Suprapubic skin (tissue), 4 donors: ENCODE data around the gene NFIC. TPM values are rescaled to one million over a fixed set of nuclear protein-coding genes. Genes with fewer than 3 reads are reported as not detected.

Experiments used
- DNase-seq, 2 donors: peaks; one replicate each; pipeline ENCODE4 v3.0.0-alpha.2; 2019; ENCODE audit warnings: low spot score in 2 of 2
- H3K27ac ChIP-seq: fragments of 200-600 bp; sonication (generic); one replicate; pipeline ENCODE4 v1.5.1; 2019
- H3K27me3 ChIP-seq: fragments of 200-600 bp; sonication (generic); one replicate; pipeline ENCODE4 v1.5.1; 2019
- H3K36me3 ChIP-seq: fragments of 200-600 bp; sonication (generic); one replicate; pipeline ENCODE4 v1.5.1; 2019
- H3K4me1 ChIP-seq: fragments of 200-600 bp; sonication (generic); one replicate; pipeline ENCODE4 v1.5.1; 2019
- H3K4me3 ChIP-seq: fragments of 200-600 bp; sonication (generic); one replicate; pipeline ENCODE4 v1.5.1; 2019; ENCODE audit warnings: mild to moderate bottlenecking
- H3K9me3 ChIP-seq: fragments of 200-600 bp; sonication (generic); one replicate; pipeline ENCODE4 v1.5.1; 2019
- CTCF ChIP-seq, 2 donors: fragments of 200-600 bp in 1 of 2; fragments of 450-650 bp in 1 of 2; sonication (generic) in 1 of 2; IDR thresholded peaks; one replicate each; pipeline ENCODE4 v1.5.1; 2016 to 2019; ENCODE audit warnings: antibody characterized with exemption in 2 of 2, mild to moderate bottlenecking in 1 of 2, moderate library complexity in 1 of 2
- EP300 ChIP-seq: sonication (generic); formaldehyde crosslinking; IDR thresholded peaks from one replicate; pipeline ENCODE4 v1.6.1; 2017; ENCODE audit warnings: antibody characterized with exemption
- POLR2A ChIP-seq, 2 donors: fragments of 450-650 bp; IDR thresholded peaks; one replicate each; pipeline ENCODE4 v1.6.1; 2017; ENCODE audit warnings: antibody characterized with exemption in 2 of 2, mild to moderate bottlenecking in 2 of 2, moderate library complexity in 2 of 2
- POLR2AphosphoS5 ChIP-seq, 3 donors: sonication (generic); formaldehyde crosslinking; IDR thresholded peaks; one replicate each; pipeline ENCODE4 v1.6.1; 2017; ENCODE audit warnings: antibody characterized with exemption in 3 of 3
- WGBS: methylation state at CpG from one replicate; pipeline ENCODE4 v1.1.5; 2018; 5-methylcytosine and 5-hydroxymethylcytosine counted together
- total RNA-seq, 4 donors: library from RNA; depleted of rRNA; stranded (reverse); fragments of >200 nt; gene quantifications; one replicate each; pipeline ENCODE4 v1.1.0, GENCODE V29; 2016

The NFIC gene
- total RNA-seq, 4 donors from 2014 or later, result 135 to 234 (median 194) TPM

DNA sequence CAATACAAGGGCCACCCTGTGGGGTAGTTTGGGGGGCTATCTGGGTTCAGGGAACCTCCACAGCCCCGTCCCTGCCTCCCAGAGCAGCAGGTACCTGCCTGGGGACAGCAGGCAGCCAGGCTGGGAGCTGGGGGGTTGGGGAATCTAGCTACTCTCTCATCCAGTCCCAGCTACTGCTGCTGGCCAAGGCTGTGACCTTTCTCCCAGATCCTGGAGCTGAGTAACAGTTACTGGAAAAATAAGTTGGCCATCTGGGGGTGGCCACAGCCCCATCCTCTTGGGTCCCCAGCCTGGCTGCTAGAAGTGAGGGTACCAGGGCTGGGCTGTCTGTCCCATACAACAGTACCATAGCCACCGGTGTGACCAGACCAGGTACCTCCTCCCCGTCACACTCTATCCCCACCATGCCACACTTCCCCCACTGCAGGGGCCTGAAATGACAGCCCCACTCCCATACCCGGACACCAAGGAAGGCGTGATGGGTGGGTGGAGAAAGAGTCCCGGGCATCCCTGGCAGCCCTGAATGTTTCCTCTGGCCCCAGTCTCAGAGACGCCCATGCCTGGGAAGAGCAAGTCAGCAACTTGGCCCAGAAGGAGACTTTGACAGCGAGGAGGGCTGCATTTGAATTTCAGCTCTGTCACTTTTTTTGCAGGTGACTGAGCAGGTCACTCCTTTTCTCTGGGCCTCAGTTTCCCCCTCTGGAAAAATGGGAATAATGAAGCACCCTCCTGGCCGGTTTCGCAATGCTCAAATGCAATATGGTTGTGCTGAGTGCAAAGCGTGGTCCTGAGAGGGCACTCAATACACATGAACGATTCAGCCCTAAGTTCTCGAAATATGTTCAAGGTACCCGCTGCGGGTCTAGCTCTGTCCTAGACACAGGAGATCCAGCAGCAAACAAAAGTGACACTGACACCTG lies 30.7 kb upstream of the NFIC start:
- Histone ChIP-seq H3K27ac (peak overlapping the region; percentile 90), H3K4me3 (no peak overlapping the region), H3K27me3 (no peaks in the 10 kb centered on the region), H3K4me1 (peaks cover 57% of the 10 kb centered on the region), H3K9me3 (no peaks in the 10 kb centered on the region), H3K36me3 (no peaks in the 10 kb centered on the region)
- TF ChIP-seq EP300, result no peak
- TF ChIP-seq CTCF (IDR thresholded peaks at IDR 0.05), result no peak
- peak in 1 of 2 donors; percentile 80 for DNase-seq
- whole genome bisulfite sequencing, result 71% methylated on average over 12 of the region's 15 CpGs

DNA sequence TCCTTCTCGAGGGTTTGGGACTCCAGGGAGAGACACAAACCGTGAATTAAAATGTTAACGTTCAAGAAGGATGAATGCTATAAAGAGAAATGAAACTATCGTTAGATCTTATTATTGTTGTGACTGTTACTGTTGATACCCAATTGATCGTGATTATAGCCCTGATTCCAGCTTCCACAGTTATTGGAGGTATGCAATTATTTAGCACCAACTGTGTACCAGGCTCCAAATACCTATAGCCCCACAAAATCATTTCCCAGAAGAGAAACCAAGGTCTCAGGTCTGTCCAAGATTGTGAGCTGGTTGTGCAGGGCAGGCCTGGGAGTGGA lies 30.1 kb upstream of the NFIC start:
- Histone ChIP-seq H3K4me1 (peaks cover 57% of the 10 kb centered on the region), H3K27me3 (no peaks in the 10 kb centered on the region), H3K9me3 (no peaks in the 10 kb centered on the region), H3K36me3 (no peaks in the 10 kb centered on the region), H3K27ac (peak overlapping the region; percentile 90), H3K4me3 (no peak overlapping the region)
- no peak for DNase-seq
- 29% methylated on average over 5 of the region's 5 CpGs for WGBS
- no peak for TF ChIP-seq EP300

- peak overlapping the region; percentile 90 for H3K27ac ChIP-seq
- peaks cover 57% of the 10 kb centered on the region for H3K4me1 ChIP-seq
- no peaks in the 10 kb centered on the region for H3K27me3 ChIP-seq
- peak; percentile 92 for DNase-seq
- WGBS, result 19% methylated on average over 16 of the region's 22 CpGs
- TF ChIP-seq CTCF (IDR thresholded peaks at IDR 0.05) (no peak), EP300 (peak; percentile 94), POLR2AphosphoS5 (IDR thresholded peaks at IDR 0.05) (peak in 2 of 3 donors; percentile 73 to 77), POLR2A (IDR thresholded peaks at IDR 0.05) (no peak)
- H3K36me3 ChIP-seq, result no peaks in the 10 kb centered on the region
- peak overlapping the region; percentile 10 for H3K4me3 ChIP-seq
- no peaks in the 10 kb centered on the region for H3K9me3 ChIP-seq
Measured at GRCh38 chr19:3336680-3337523, 29.5 kb upstream of the NFIC start.

DNA sequence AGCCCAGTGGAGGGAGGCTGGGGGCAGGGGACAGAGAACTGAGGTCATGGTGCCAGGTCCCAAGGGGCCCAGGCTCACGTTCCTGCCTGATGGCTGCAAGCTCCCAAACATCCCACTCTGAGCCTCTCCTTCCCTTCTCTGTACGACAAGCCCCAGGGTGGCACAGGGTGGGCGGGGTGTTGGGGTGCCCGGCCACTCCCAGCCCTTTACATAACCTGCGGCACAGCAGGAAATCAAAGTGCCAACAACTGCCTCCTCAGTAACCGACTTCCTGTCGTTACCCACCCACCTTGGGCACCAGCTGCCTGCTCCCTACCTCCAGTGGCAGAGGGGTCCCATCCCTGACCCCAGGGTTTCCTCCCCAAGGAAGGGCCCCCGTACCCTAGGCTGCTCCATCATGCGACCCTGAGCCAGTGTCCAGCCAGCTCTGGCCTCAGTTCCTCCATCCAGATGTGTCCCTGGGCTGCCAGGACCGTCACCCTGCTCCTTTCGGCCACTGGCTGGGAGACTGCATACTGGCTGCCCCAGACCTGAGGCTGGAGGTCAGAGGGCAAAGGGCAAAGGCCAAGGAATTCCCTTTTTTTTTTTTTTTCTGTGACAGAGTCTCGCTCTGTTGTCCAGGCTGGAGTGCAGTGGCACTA lies 27.7 kb upstream of the NFIC start:
- WGBS, result 23% methylated on average over 12 of the region's 12 CpGs
- Histone ChIP-seq H3K27me3 (no peaks in the 10 kb centered on the region), H3K27ac (peak overlapping the region; percentile 90), H3K4me3 (no peak overlapping the region), H3K4me1 (peaks cover 61% of the 10 kb centered on the region), H3K36me3 (no peaks in the 10 kb centered on the region), H3K9me3 (no peaks in the 10 kb centered on the region)
- no peak for DNase-seq
- TF ChIP-seq CTCF (IDR thresholded peaks at IDR 0.05) (no peak), POLR2AphosphoS5 (IDR thresholded peaks at IDR 0.05) (no peak), EP300 (no peak), POLR2A (IDR thresholded peaks at IDR 0.05) (no peak)

GRCh38 chr19:3340340-3340739 lies 26.0 kb upstream of the NFIC start:
- 83% methylated on average over 2 of the region's 11 CpGs for WGBS
- Histone ChIP-seq H3K9me3 (no peaks in the 10 kb centered on the region), H3K27me3 (no peaks in the 10 kb centered on the region), H3K27ac (no peak overlapping the region), H3K36me3 (no peaks in the 10 kb centered on the region), H3K4me3 (no peak overlapping the region), H3K4me1 (peaks cover 69% of the 10 kb centered on the region)
- DNase-seq, result no peak
- no peak for TF ChIP-seq POLR2A (IDR thresholded peaks at IDR 0.05)
- no peak for TF ChIP-seq EP300
- TF ChIP-seq CTCF (IDR thresholded peaks at IDR 0.05), result no peak
- no peak for TF ChIP-seq POLR2AphosphoS5 (IDR thresholded peaks at IDR 0.05)
